GM18868 (cell line): ENCODE measurements around the gene IER5.
A peak's percentile ranks its signal among the peaks of the same experiment; 100 is the strongest.

ENCODE experiments used
- ATAC-seq: cut with Tn5 transposase; IDR thresholded peaks from one replicate; pipeline ENCODE4 v1.9.1; 2021; ENCODE audit warnings: mild to moderate bottlenecking, moderate library complexity; ENCODE audit not compliant: unreplicated experiment

IER5 gene

GRCh38 chr1:181076852-181077251 lies 11.6 kb upstream of the IER5 start:
- ATAC-seq = no peak

- no peak for ATAC-seq
Observed at GRCh38 chr1:181077576-181078242, 10.8 kb upstream of the IER5 start.

- no peak for ATAC-seq
Observed at GRCh38 chr1:181079382-181079781, 9.1 kb upstream of the IER5 start.

- no peak for ATAC-seq
Observed at GRCh38 chr1:181079920-181080319, 8.6 kb upstream of the IER5 start.

GRCh38 chr1:181080556-181080955 lies 7.9 kb upstream of the IER5 start:
- ATAC-seq = no peak

- ATAC-seq = no peak
Observed at GRCh38 chr1:181081395-181081794, 7.1 kb upstream of the IER5 start.

- peak; percentile 33 for ATAC-seq
Observed at GRCh38 chr1:181083842-181084605, 4.5 kb upstream of the IER5 start.

- no peak for ATAC-seq
Observed at GRCh38 chr1:181084606-181084969, 3.9 kb upstream of the IER5 start.

GRCh38 chr1:181086091-181086490 lies 2.4 kb upstream of the IER5 start:
- no peak for ATAC-seq

- ATAC-seq = no peak
Observed at GRCh38 chr1:181086926-181087325, 1.6 kb upstream of the IER5 start.

GRCh38 chr1:181087400-181087901 lies 1.0 kb upstream of the IER5 start:
- peak; percentile 25 for ATAC-seq

GRCh38 chr1:181089017-181089675 lies 646 bp downstream of the IER5 start:
- ATAC-seq = no peak

- ATAC-seq = peak; percentile 30
Observed at GRCh38 chr1:181089676-181090544, 1.4 kb downstream of the IER5 start.

- ATAC-seq = no peak
Observed at GRCh38 chr1:181090641-181091126, 2.2 kb downstream of the IER5 start.

GRCh38 chr1:181091309-181092040 lies 3.0 kb downstream of the IER5 start:
- ATAC-seq = no peak

GRCh38 chr1:181092056-181092455 lies 3.6 kb downstream of the IER5 start:
- no peak for ATAC-seq

GRCh38 chr1:181092883-181093458 lies 4.5 kb downstream of the IER5 start:
- no peak for ATAC-seq

GRCh38 chr1:181094416-181095212 lies 6.1 kb downstream of the IER5 start:
- no peak for ATAC-seq

GRCh38 chr1:181095260-181095659 lies 6.8 kb downstream of the IER5 start:
- no peak for ATAC-seq
